HCT116 (cell line): ENCODE measurements around the gene KCNH2.

Experiments used
- EZH2 ChIP-seq: fragments of 200-600 bp; sonication (generic); IDR thresholded peaks from 2 replicates; pipeline ENCODE4 v1.6.1; 2017; ENCODE audit warnings: antibody characterized with exemption, mixed run types
- JUND ChIP-seq: IDR thresholded peaks from 2 replicates; pipeline ENCODE4 v1.6.1; 2012
- SIN3A ChIP-seq: IDR thresholded peaks from 2 replicates; pipeline ENCODE4 v1.6.1; 2012; ENCODE audit warnings: low read depth
- ZNF274 ChIP-seq: fragments of 200-500 bp; sonication (Bioruptor generic); IDR thresholded peaks from 2 replicates; pipeline ENCODE4 v1.6.1; 2014; ENCODE audit warnings: mild to moderate bottlenecking, low read depth, low read length, inconsistent platforms
- TF ChIP-seq, protein P1 (sequence below), 3 experiments: fragments of 200-600 bp in 1 of 3; sonication (generic) in 1 of 3; IDR thresholded peaks in 2 of 3; conservative IDR thresholded peaks in 1 of 3; 2 replicates each; pipeline ENCODE4 v1.5.1; 2012 to 2017; ENCODE audit warnings: low read depth in 2 of 3, low read length in 2 of 3, antibody characterized with exemption in 1 of 3, borderline replicate concordance in 1 of 3, control low read depth in 1 of 3, mild to moderate bottlenecking in 1 of 3, mixed read lengths in 1 of 3, mixed run types in 1 of 3, moderate library complexity in 1 of 3; ENCODE audit not compliant: insufficient read depth in 1 of 3
- TF ChIP-seq, protein P2 (sequence below): IDR thresholded peaks from 2 replicates; pipeline ENCODE4 v1.6.1; 2012; ENCODE audit warnings: low read depth

DNA sequence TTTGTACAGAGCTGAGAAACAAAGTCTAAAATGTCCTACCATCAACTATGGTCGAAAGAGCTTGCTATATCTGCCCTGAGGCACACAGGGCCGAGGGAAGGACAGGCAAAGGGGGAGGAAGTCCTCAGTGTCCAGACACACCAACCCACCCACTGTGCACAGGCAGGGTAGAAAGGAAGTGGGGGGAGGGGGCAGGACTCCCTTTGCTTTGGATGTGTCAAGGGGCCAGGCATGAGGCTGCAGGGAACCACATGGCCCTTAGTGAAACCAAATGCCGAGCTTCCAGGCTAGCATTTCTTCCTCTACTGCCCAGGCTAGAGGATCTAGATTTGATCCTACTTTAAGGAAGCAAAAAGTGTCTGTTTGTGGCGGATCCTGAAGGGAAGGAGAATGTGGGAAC lies 28.6 kb downstream of the KCNH2 start:
- TF ChIP-seq, protein P1, sequence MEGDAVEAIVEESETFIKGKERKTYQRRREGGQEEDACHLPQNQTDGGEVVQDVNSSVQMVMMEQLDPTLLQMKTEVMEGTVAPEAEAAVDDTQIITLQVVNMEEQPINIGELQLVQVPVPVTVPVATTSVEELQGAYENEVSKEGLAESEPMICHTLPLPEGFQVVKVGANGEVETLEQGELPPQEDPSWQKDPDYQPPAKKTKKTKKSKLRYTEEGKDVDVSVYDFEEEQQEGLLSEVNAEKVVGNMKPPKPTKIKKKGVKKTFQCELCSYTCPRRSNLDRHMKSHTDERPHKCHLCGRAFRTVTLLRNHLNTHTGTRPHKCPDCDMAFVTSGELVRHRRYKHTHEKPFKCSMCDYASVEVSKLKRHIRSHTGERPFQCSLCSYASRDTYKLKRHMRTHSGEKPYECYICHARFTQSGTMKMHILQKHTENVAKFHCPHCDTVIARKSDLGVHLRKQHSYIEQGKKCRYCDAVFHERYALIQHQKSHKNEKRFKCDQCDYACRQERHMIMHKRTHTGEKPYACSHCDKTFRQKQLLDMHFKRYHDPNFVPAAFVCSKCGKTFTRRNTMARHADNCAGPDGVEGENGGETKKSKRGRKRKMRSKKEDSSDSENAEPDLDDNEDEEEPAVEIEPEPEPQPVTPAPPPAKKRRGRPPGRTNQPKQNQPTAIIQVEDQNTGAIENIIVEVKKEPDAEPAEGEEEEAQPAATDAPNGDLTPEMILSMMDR (IDR thresholded peaks at IDR 0.05 in 2 of 3, conservative IDR thresholded peaks at IDR 0.05 in 1 of 3; ENCODE audit: borderline replicate concordance in 1 of 3, insufficient read depth in 1 of 3, low read depth in 2 of 3, low read length in 2 of 3), result no peak
- TF ChIP-seq EZH2, result no peak
- no peak for TF ChIP-seq SIN3A
- TF ChIP-seq JUND, result no peak
- TF ChIP-seq, protein P2, sequence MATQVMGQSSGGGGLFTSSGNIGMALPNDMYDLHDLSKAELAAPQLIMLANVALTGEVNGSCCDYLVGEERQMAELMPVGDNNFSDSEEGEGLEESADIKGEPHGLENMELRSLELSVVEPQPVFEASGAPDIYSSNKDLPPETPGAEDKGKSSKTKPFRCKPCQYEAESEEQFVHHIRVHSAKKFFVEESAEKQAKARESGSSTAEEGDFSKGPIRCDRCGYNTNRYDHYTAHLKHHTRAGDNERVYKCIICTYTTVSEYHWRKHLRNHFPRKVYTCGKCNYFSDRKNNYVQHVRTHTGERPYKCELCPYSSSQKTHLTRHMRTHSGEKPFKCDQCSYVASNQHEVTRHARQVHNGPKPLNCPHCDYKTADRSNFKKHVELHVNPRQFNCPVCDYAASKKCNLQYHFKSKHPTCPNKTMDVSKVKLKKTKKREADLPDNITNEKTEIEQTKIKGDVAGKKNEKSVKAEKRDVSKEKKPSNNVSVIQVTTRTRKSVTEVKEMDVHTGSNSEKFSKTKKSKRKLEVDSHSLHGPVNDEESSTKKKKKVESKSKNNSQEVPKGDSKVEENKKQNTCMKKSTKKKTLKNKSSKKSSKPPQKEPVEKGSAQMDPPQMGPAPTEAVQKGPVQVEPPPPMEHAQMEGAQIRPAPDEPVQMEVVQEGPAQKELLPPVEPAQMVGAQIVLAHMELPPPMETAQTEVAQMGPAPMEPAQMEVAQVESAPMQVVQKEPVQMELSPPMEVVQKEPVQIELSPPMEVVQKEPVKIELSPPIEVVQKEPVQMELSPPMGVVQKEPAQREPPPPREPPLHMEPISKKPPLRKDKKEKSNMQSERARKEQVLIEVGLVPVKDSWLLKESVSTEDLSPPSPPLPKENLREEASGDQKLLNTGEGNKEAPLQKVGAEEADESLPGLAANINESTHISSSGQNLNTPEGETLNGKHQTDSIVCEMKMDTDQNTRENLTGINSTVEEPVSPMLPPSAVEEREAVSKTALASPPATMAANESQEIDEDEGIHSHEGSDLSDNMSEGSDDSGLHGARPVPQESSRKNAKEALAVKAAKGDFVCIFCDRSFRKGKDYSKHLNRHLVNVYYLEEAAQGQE, result no peak
- no peak for TF ChIP-seq ZNF274
